HG03139 (cell line): ENCODE results near the gene BRSK2.
"Not testable (repeated sequence)": the region's sequence is repeated elsewhere in the genome, so short reads cannot be mapped to it uniquely, and the experiment has no call there.

ENCODE experiments used
- ATAC-seq: cut with Tn5 transposase; IDR thresholded peaks from one replicate; pipeline ENCODE4 v1.9.1; 2021; ENCODE audit not compliant: unreplicated experiment

BRSK2 gene

DNA sequence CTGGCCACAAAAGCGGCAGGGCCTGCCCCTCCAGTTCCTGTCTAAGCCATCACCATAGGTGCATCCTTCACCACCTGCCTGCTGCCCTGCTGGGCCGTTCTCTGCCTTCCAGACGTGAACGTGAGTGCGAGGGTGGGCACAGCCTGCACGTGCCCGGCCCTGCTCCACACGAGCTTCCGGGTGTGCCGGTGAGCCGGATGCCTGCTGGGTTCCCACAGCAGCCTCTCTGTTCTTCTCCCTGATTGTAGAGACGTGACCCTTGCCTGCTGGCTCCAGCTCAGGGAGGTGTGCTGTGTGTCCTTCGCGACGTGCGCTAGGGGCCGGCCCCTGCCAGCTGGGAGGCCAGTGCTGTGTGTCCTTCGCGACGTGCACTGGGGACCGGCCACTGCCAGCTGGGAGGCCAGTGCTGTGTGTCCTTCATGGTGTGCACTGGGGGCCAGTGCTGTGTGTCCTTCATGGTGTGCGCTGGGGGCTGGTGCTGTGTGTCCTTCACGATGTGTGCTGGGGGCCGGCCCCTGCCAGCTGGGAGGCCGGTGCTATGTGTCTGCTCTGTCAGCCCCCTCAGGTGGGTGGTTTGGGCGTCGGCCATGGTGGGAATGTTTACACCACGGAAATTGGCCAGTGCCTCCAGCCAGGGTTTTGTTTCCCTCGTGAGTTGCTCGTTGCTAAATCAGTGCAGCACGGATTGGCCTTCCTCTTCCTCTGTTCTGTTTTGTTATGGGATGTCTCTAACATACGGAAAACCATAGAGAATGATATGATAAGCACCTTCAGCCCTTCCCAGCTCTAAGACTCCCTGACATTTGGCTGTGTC, 35.4 kb upstream of the BRSK2 start:
- ATAC-seq = no peak

DNA sequence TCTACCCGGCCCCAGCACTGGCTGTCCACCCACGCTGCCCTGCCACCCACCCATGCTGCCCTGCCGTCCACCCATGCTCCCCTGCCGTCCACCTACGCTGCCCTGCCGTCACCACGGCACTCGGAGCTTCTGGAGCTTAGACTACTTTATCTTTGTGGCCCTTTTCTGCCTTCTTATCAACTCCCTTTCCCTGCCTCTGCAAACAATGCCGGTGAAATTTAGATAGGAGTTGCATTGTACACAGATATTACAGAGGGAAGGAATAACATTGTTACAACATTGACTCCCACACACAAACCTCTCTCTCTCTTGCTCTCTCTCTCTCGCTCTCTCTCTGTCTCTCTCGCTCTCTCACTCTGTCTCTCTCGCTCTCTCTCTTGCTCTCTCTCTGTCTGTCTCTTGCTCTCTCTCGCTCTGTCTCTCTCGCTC, 33.7 kb upstream of the BRSK2 start:
- no peak for ATAC-seq

DNA sequence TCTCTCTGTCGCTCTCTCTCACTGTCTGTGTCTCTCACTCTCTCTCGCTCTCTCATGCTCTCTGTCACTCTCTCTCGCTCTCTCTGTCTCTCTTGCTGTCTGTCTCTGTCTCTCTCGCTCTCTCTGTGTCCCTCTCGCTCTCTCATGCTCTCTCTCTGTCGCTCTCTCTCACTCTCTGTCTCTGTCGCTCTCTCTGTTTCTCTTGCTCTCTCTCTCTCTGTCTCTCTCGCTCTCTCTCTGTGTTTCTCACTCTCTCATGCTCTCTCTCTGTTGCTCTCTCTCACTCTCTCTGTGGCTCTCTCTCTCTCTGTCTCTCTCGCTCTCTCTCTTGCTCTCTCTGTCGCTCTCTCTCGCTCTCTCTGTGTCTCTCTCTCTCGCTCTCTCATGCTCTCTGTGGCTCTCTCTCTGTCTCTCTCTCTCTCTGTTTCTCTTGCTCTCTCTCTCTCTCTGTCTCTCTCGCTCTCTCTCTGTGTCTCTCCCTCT, 33.2 kb upstream of the BRSK2 start:
- ATAC-seq = no peak

- no peak for ATAC-seq
These were observed 31.4 kb upstream of the BRSK2 start for GRCh38 chr11:1358286-1358685.

DNA sequence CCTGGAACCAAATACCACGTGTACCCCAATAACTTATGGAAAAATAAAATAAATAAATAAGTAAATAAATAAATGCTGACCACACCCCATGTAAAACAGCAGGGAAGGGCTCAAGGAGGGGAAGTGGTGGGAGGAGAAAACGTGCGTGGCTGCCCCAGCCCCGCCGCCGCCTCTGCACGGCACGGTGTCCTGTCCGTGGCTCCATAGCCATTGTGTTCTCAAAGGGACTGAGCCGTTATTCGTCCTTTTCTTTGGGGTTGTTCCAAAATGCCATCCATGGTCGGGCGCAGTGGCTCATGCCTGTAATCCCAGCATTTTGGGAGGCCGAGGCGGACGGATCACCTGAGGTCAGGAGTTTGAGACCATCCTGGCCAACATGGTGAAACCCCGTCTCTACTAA, 30.8 kb upstream of the BRSK2 start:
- not testable (repeated sequence) for ATAC-seq

DNA sequence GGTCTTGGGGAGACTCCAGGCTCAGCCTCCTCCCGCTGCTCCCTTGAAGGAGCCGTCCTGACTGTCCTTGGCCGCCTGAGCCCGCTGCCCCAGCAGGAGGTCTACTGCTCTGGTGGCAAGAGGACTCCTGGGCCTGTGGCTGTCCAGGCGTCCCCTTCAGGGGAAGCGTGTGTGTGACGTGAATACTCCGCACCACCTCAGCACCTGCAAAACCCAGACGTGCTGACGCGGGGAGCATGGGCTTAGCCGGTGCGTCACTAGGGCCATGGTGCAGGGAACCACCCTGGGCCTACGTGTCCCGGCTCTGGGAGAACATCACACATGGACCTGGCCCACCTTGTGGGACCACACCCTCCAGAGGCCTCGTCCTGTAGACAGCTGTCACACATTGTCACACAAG, 30.2 kb upstream of the BRSK2 start:
- ATAC-seq = no peak

DNA sequence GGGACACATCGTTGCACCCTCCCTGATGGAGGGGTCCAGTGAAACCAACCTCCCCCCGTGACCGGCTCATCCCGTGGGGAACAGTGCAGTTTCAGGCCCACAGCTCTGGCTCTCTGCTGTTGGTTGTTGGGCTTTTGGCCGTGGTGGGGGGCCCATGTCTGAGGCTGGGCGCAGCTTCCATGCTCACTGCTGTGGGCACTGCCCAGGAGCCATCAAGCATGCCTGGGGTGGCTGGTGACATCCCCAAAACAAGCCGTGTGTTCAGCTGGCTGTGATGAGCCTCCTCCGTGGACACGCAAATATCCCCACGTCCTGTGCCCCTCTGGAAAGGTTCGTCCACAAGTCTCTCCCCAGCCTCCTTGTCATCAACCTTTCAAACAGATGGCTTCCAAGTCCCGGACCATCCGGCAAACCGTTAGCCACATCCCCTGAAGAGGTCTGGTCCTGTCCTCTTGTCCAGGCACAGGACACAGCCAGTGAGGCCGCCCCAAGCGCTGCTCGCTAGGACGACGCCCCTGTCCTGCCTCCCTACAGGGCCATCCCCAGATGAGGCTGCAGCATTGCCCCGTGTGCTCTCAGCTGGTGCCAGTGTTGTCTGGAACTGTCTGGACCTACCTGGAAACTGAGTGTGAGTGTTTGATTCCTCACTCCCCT, 29.4 kb upstream of the BRSK2 start:
- no peak for ATAC-seq

DNA sequence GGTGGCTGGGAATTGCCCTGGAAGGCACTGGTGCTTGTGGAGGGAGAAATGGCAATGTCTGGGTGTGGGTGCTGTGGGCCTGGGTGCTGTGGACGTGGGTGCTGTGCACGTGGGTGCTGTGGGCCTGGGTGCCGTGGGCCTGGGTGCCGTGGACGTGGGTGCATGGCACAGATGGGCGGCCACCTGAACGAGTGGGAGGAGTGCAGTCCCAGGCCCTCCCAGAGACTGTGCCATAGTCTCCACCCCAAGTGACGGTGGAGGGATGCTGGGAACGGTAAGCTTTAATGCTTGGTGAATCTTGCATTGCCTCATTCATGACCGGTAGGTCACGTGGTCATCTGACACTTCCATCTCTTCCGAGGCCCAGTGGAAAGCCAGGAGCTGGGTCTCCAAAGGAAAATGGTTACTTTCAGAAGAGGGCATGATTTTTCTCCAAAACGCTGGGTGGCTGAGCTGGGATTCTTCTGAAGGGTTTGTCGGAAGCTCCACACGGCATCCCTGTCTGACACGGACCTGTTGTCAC, 28.8 kb upstream of the BRSK2 start:
- no peak for ATAC-seq

DNA sequence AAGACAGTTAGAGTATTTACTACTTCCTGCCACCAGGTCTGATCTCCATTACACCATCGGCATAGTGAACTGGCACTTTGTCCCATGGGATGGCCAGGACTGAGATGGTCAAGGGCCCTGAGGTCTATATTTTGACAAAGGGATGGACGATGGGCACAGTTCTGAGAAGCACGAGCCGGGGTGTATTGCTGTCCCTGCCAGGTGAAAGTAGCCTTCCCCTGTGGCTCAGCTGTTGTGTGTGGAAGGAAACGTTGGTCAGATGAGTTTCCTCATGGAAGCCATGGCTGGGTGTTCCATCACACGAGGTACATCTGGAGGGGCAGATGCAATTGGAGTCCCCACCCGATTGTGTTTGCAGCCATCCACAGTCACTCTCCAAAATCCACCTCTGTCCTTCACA, 27.9 kb upstream of the BRSK2 start:
- no peak for ATAC-seq

DNA sequence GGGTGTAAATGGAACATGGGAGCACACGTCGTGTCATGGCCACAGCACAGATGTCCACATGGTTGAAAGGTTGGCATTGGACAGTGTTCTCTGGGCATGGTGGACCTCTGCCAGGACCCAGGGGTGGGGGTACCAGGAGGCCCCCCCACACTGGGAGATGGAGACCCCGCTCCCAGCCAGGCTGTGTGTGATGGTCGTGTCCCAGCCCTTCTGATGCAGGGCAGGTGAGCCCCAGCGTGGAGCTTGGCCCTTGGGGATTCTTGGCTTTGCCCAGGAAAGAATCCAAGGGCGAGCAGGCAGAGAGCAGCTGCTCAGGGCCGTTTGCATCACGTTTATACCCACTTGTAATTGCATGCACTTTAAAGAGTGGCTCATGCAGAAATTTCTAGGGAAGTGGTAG, 22.0 kb upstream of the BRSK2 start:
- no peak for ATAC-seq

- ATAC-seq = no peak
These were observed 21.5 kb upstream of the BRSK2 start for GRCh38 chr11:1368216-1368615.

- ATAC-seq = no peak
These were observed 20.8 kb upstream of the BRSK2 start for GRCh38 chr11:1368966-1369365.

DNA sequence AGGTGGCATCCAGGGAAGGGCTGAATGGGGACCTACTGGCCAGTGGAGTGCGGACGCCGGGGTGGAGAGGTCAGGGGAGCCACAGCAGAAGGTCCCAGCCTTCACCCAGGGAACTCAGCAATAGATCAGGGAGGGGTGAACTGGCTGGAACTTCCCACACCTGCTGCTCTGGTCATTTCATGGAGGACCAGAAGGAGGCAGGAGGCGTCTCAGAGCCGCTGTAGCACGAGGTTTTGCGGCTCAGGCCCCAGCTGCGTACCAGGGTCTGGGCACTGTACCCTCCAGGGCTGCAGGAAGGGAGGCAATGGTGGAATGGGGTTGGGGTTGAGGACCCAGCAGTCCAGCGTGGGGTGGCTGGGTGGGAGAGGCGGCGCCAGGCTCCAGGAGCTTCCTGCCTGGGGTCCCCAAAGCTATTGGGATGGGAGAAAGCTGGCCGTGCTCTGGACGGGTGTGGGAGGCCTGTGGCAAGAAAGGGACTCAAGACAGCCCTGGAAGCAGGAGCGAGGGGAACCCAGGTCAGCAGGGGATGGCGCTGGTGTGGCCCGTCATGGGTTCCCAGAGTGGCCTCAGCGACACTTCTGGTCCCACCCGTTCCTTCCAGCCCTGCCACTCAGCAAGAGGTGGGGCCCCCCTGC, 20.2 kb upstream of the BRSK2 start:
- no peak for ATAC-seq

GRCh38 chr11:1370186-1371025, 19.3 kb upstream of the BRSK2 start:
- ATAC-seq = no peak

DNA sequence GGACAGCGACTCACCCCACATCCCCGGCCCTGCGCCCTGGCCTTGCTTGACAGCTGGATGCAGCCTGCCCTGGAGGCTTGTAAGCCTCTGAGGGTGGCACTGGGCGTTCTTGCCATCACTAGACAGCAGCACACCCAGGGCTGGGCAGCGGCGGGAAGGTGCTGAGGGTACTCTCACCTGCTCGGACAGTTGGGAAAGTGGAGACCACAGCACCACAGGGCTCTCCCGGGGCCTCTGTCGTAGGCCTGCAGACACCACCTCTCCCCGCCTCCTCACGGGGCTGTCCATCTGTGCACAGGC, 18.8 kb upstream of the BRSK2 start:
- no peak for ATAC-seq

- ATAC-seq = no peak
These were observed 18.4 kb upstream of the BRSK2 start for GRCh38 chr11:1371377-1371776.

- ATAC-seq = no peak
These were observed 17.8 kb upstream of the BRSK2 start for GRCh38 chr11:1371836-1372465.

- ATAC-seq = no peak
These were observed 17.1 kb upstream of the BRSK2 start for GRCh38 chr11:1372660-1373059.

DNA sequence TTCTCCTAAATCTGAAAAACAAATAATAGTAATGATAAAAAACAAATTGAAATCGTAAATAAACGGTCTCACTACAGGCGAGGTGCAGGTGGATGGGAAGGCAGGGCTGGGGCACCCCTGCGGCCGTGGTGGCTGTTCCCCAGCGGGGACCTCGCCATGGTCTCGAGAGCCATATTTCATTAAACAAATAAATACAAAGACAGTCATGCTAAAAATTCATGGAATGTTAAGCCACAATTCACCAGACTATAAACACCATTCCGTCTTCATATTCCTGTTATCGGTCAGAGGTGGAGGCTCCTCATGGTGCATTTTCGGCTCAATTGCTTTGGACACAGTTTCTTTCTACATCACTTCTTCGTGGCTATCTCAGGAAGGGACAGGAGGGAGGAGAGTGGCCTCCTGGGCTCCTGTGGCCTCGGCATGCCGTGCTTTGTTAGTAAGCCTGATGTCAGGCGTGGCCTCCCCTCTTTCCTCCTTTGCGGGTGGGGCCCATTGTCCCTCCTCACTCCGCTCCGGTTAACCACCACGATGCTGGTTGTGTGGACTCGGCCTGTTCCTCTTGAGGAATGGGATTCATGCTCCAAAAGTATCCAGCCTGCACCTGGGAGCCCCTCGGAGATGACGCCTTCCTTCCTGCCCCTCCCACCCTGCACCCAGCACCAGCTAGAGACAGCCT, 16.1 kb upstream of the BRSK2 start:
- no peak for ATAC-seq
